Kidney (tissue), 14 donors: Measurements from ENCODE around the gene SFI1. TPM values are rescaled to one million over a fixed set of nuclear protein-coding genes. Genes with fewer than 3 reads are reported as not detected.
A peak's percentile ranks its signal among the peaks of the same experiment; 100 is the strongest.
"Not testable (repeated sequence)": the region's sequence is repeated elsewhere in the genome, so short reads cannot be mapped to it uniquely, and the experiment has no call there.

ENCODE experiments used
- DNase-seq, 5 donors: peaks; one replicate each; pipeline ENCODE4 v3.0.0-alpha.2; 2013 to 2020
- FAIRE-seq: peaks from 2 replicates; lab custom pipeline; 2012; peaks lifted over from hg19 to GRCh38; lab: Jason Lieb, UNC
- H3K27ac ChIP-seq, 2 donors: one replicate each; pipeline ENCODE4 v1.7.0; 2013; ENCODE audit warnings: low read depth in 2 of 2, low read length in 2 of 2, inconsistent platforms in 1 of 2
- H3K27me3 ChIP-seq: one replicate; pipeline ENCODE4 v1.7.1; 2013; ENCODE audit warnings: low read length, inconsistent platforms; ENCODE audit not compliant: control insufficient read depth, insufficient read depth
- H3K36me3 ChIP-seq, 3 donors: one replicate each; pipeline versions ENCODE4 v1.7.0 to v1.7.1; 2013; ENCODE audit warnings: low read length in 3 of 3, control low read depth in 1 of 3, inconsistent platforms in 1 of 3; ENCODE audit not compliant: insufficient read depth in 3 of 3, control insufficient read depth in 2 of 3
- H3K4me1 ChIP-seq, 3 donors: one replicate each; pipeline versions ENCODE4 v1.7.0 to v1.7.1; 2013; ENCODE audit warnings: low read length in 3 of 3, inconsistent platforms in 1 of 3, low read depth in 1 of 3; ENCODE audit not compliant: control insufficient read depth in 2 of 3, insufficient read depth in 2 of 3
- H3K4me3 ChIP-seq, 3 donors: one replicate each; pipeline versions ENCODE4 v1.7.0 to v1.8.1; 2013; ENCODE audit warnings: low read length in 3 of 3, control low read depth in 1 of 3, inconsistent platforms in 1 of 3
- H3K9ac ChIP-seq, 3 donors: one replicate each; pipeline versions ENCODE4 v1.7.0 to v1.7.1; 2013; ENCODE audit warnings: low read length in 3 of 3, control low read depth in 1 of 3, inconsistent platforms in 1 of 3
- H3K9me3 ChIP-seq, 3 donors: one replicate each; pipeline versions ENCODE4 v1.7.0 to v1.7.1; 2013; ENCODE audit warnings: low read length in 3 of 3, control low read depth in 1 of 3, inconsistent platforms in 1 of 3; ENCODE audit not compliant: control insufficient read depth in 2 of 3, insufficient read depth in 1 of 3
- CTCF ChIP-seq: IDR thresholded peaks from 3 replicates; pipeline ENCODE4 v1.5.1; 2012; ENCODE audit warnings: mild to moderate bottlenecking, moderate library complexity, borderline replicate concordance; ENCODE audit not compliant: insufficient read depth; ENCODE audit errors: extremely low read depth
- intact Hi-C: fragments of 100-400 bp; cut with DNase I; formaldehyde crosslinking; loops from one replicate; pipeline ENCODE4 v1.11.1; 2022
- polyA plus RNA-seq: library from polyadenylated mRNA; stranded (reverse); fragments of 350-450 nt; fragmentation: Illumina TruSeq; extraction: RNeasy Lipid Tissue Mini Kit (QIAGEN cat#74804); gene quantifications from one replicate; pipeline ENCODE4 v1.2.3, GENCODE V29; 2014; ENCODE audit warnings: low read depth, low replicate concordance; ENCODE audit not compliant: insufficient read depth
- total RNA-seq: library from RNA; stranded (reverse); fragmentation: NEBNext Ultra II Directional; extraction: Animal tissue kit (Norgen Biotek cat#: 25700); gene quantifications from one replicate; pipeline ENCODE4 v1.2.1, GENCODE V29; 2021
- donor health status: control.
- donor health status: control.
- donor health status: control.
- donor health status: control.
- donor health status: control.
- donor health status: DM: yes; HTN: yes; CAD: no.
- donor health status: Normal renal cell carcinoma (clear cell type).

SFI1 gene
- total and polyA plus RNA-seq, 2 donors from 2014 or later = 11.4 to 48.2 TPM

GRCh38 chr22:31659246-31659645, 162.9 kb downstream of the SFI1 start:
- H3K36me3 ChIP-seq = no peaks in the 10 kb centered on the region
- TF ChIP-seq CTCF = no peak
- H3K9me3 ChIP-seq = no peaks in the 10 kb centered on the region
- peaks cover 0 to 3% (median 2%) of the 10 kb centered on the region in 3 donors for H3K4me1 ChIP-seq
- no peak overlapping the region for H3K9ac ChIP-seq
- DNase-seq = no peak
- no peaks in the 10 kb centered on the region for H3K27me3 ChIP-seq
- H3K4me3 ChIP-seq = no peak overlapping the region
- intact Hi-C loops = no loop called here
- no peak overlapping the region for H3K27ac ChIP-seq
- no peak for FAIRE-seq

- H3K4me1 ChIP-seq, FAIRE-seq, H3K9me3 ChIP-seq, intact Hi-C loops, H3K36me3 ChIP-seq, DNase-seq, H3K27me3 ChIP-seq: not testable (repeated sequence)
- Histone ChIP-seq H3K9ac (peak overlapping the region in 2 of 3 donors; percentile 77 to 84), H3K4me3 (peak overlapping the region; percentile 94 to 98 (median 95)), H3K27ac (peak overlapping the region; percentile 91 to 95)
Measured at GRCh38 chr22:31660860-31661341, 164.6 kb downstream of the SFI1 start.

- intact Hi-C loops = no loop called here
- FAIRE-seq (no peak), DNase-seq (peak; percentile 96 to 99 (median 98))
- H3K4me3 ChIP-seq = peak within 1 kb of the TSS; percentile 94 to 98 (median 95)
- no peak for TF ChIP-seq CTCF
- no peaks in the 10 kb centered on the region for H3K36me3 ChIP-seq
- H3K9me3 ChIP-seq = no peaks in the 10 kb centered on the region
- no peaks in the 10 kb centered on the region for H3K27me3 ChIP-seq
- H3K9ac ChIP-seq = peak within 1 kb of the TSS; percentile 71 to 84 (median 77)
- H3K4me1 ChIP-seq = peaks cover 0 to 3% (median 2%) of the 10 kb centered on the region in 3 donors
- peak within 1 kb of the TSS; percentile 91 to 95 for H3K27ac ChIP-seq
Measured at GRCh38 chr22:31661851-31662667, 165.7 kb downstream of the SFI1 start, which contains the start of gene PISD. TSS of gene PISD (minus strand) at chr22:31662215. CDS start at chr22:31662208, 7 bp downstream.

- Histone ChIP-seq H3K4me1 (peaks cover 0 to 3% (median 2%) of the 10 kb centered on the region in 3 donors), H3K27me3 (no peaks in the 10 kb centered on the region), H3K9ac (peak overlapping the region; percentile 11 to 84 (median 77)), H3K36me3 (no peaks in the 10 kb centered on the region), H3K4me3 (peak overlapping the region; percentile 94 to 98 (median 95)), H3K27ac (peak overlapping the region; percentile 91 to 95), H3K9me3 (no peaks in the 10 kb centered on the region)
- no peak for FAIRE-seq
- TF ChIP-seq CTCF = no peak
- no peak for DNase-seq
- intact Hi-C loops = no loop called here
Measured at GRCh38 chr22:31662668-31663037, 166.3 kb downstream of the SFI1 start.
